B cell (primary cell): ENCODE results near the gene GAL3ST2. TPM values are rescaled to one million over a fixed set of nuclear protein-coding genes. Genes with fewer than 3 reads are reported as not detected.

Experiments used
- ATAC-seq: fragments of 200-7000 bp; cut with Tn5 transposase; one replicate; pipeline ENCODE4 v1.10.0; 2021; ENCODE audit warnings: low read depth, mild to moderate bottlenecking, moderate number of reproducible peaks, moderate library complexity
- CTCF ChIA-PET: fragments of 350-600 bp; sonication (Branson Sonifier 250); formaldehyde crosslinking; loops from one replicate; lab custom pipeline; 2021; ENCODE audit warnings: antibody characterized with exemption, inconsistent platforms; lab: Charles Lee
- POLR2A ChIA-PET: fragments of 350-600 bp; sonication (Branson Sonifier 250); formaldehyde crosslinking; loops from one replicate; lab custom pipeline; 2021; ENCODE audit warnings: antibody characterized with exemption; lab: Charles Lee
- DNase-seq: peaks from one replicate; pipeline ENCODE4 v3.0.0; 2013
- H2AFZ ChIP-seq: 2 replicates; pipeline ENCODE4 v1.6.1; 2012; ENCODE audit warnings: mild to moderate bottlenecking, low read depth, low read length; ENCODE audit not compliant: insufficient read depth, poor library complexity, severe bottlenecking
- H3K27ac ChIP-seq, 2 donors: 1 replicate in 1 of 2; 2 replicates in 1 of 2; pipeline ENCODE4 v1.5.1; 2012 to 2013; ENCODE audit warnings: low read length in 2 of 2, mild to moderate bottlenecking in 2 of 2, moderate library complexity in 1 of 2
- H3K27me3 ChIP-seq, 4 experiments: fragments of 200-600 bp in 1 of 4; sonication (generic) in 1 of 4; replicated peaks in 1 of 4; 1 replicate in 2 of 4; 2 replicates in 2 of 4; pipeline versions ENCODE4 v1.6.1 to v1.7.0; 2013 to 2016; ENCODE audit warnings: low read length in 3 of 4, mild to moderate bottlenecking in 2 of 4, mixed read lengths in 1 of 4, moderate library complexity in 1 of 4; ENCODE audit not compliant: insufficient read depth in 4 of 4, control insufficient read depth in 3 of 4; ENCODE audit errors: control extremely low read depth in 1 of 4
- H3K36me3 ChIP-seq, 2 experiments: replicated peaks in 1 of 2; 1 replicate in 1 of 2; 2 replicates in 1 of 2; pipeline versions ENCODE4 v1.6.1 to v1.7.1; 2013; ENCODE audit warnings: low read length in 1 of 2; ENCODE audit not compliant: insufficient read depth in 2 of 2, control insufficient read depth in 1 of 2; ENCODE audit errors: control extremely low read depth in 1 of 2, extremely low read depth in 1 of 2
- H3K4me1 ChIP-seq, 2 donors: fragments of 200-600 bp in 1 of 2; sonication (generic) in 1 of 2; 1 replicate in 1 of 2; 2 replicates in 1 of 2; pipeline versions ENCODE4 v1.5.1 to v1.6.1; 2013 to 2017; ENCODE audit warnings: low read length in 2 of 2; ENCODE audit not compliant: control insufficient read depth in 2 of 2, insufficient read depth in 2 of 2
- H3K4me2 ChIP-seq: replicated peaks from 2 replicates; pipeline ENCODE3; 2012; ENCODE audit warnings: mild to moderate bottlenecking, low read depth, low read length; ENCODE audit not compliant: poor library complexity, severe bottlenecking
- H3K4me3 ChIP-seq, 5 experiments: fragments of 200-600 bp in 1 of 5; sonication (generic) in 1 of 5; 1 replicate in 3 of 5; 2 replicates in 2 of 5; pipeline versions ENCODE4 v1.5.1 to v1.7.0; 2011 to 2016; ENCODE audit warnings: low read length in 4 of 5, mild to moderate bottlenecking in 4 of 5, low read depth in 2 of 5, control low read depth in 1 of 5, moderate library complexity in 1 of 5; ENCODE audit not compliant: insufficient read depth in 1 of 5; ENCODE audit errors: control extremely low read depth in 1 of 5, extremely low read depth in 1 of 5
- H3K79me2 ChIP-seq: fragments of 200-600 bp; sonication (generic); one replicate; pipeline ENCODE4 v1.6.0; 2016; ENCODE audit warnings: low read length; ENCODE audit not compliant: control insufficient read depth, insufficient read depth
- H3K9ac ChIP-seq: fragments of 200-600 bp; sonication (generic); 2 replicates; pipeline ENCODE4 v1.6.1; 2017; ENCODE audit warnings: mild to moderate bottlenecking, low read length, moderate library complexity
- H3K9me3 ChIP-seq, 3 donors: one replicate each; pipeline versions ENCODE4 v1.6.1 to v1.7.1; 2013; ENCODE audit warnings: low read length in 2 of 3; ENCODE audit not compliant: control insufficient read depth in 2 of 3, insufficient read depth in 1 of 3; ENCODE audit errors: control extremely low read depth in 1 of 3
- H4K20me1 ChIP-seq: 2 replicates; pipeline ENCODE4 v1.6.0; 2012; ENCODE audit warnings: mild to moderate bottlenecking, low read length; ENCODE audit not compliant: insufficient read depth, control insufficient read depth, poor library complexity, severe bottlenecking
- H3K27ac Mint-ChIP-seq: one replicate; pipeline ENCODE4 v1.8.0; 2021; ENCODE audit warnings: mixed read lengths
- H3K27me3 Mint-ChIP-seq: one replicate; pipeline ENCODE4 v1.8.0; 2021; ENCODE audit warnings: mixed read lengths
- H3K4me1 Mint-ChIP-seq: one replicate; pipeline ENCODE4 v1.8.0; 2021; ENCODE audit warnings: mixed read lengths
- H3K4me3 Mint-ChIP-seq: one replicate; pipeline ENCODE4 v1.8.0; 2021; ENCODE audit warnings: mixed read lengths
- H3K9me3 Mint-ChIP-seq: one replicate; pipeline ENCODE4 v1.8.0; 2022; ENCODE audit warnings: mixed read lengths; ENCODE audit not compliant: insufficient read depth
- CTCF ChIP-seq: fragments of 200-600 bp; IDR thresholded peaks from one replicate; pipeline ENCODE4 v1.8.0; 2022; ENCODE audit warnings: antibody characterized with exemption, mild to moderate bottlenecking
- EZH2 ChIP-seq: IDR thresholded peaks from 2 replicates; pipeline ENCODE4 v1.6.1; 2012; ENCODE audit warnings: borderline replicate concordance, low read depth, mild to moderate bottlenecking, moderate library complexity, low read length; ENCODE audit not compliant: insufficient read depth, poor library complexity, severe bottlenecking
- WGBS: methylation state at CpG from one replicate; pipeline ENCODE4 v1.1.5; 2013; ENCODE audit warnings: missing lambda C conversion rate; ENCODE audit not compliant: insufficient coverage; 5-methylcytosine and 5-hydroxymethylcytosine counted together
- intact Hi-C: fragments of 100-400 bp; cut with micrococcal nuclease; formaldehyde crosslinking; loops from one replicate; pipeline ENCODE4 v1.10.0; 2022
- polyA plus RNA-seq: library from polyadenylated mRNA; depleted of rRNA; stranded (reverse); fragments of >200 nt; gene quantifications from 2 replicates; pipeline ENCODE4 v1.2.3, GENCODE V29; 2012
- total RNA-seq, 2 donors: library from RNA; stranded (reverse); fragments of 120-200 nt in 1 of 2; gene quantifications; 1 replicate in 1 of 2; 2 replicates in 1 of 2; pipeline versions ENCODE4 v1.2.3 to v1.2.4, GENCODE V29; 2013 to 2022

The GAL3ST2 gene
- total and polyA plus RNA-seq, 2 donors (not counting 1 experiment from before 2014, with no cell fraction given), result 0.10 TPM; not detected in 1

- H3K4me1 Mint-ChIP-seq, result no peaks in the 10 kb centered on the region
- no peak for DNase-seq
- H3K9me3 Mint-ChIP-seq, result no peaks in the 10 kb centered on the region
- Histone ChIP-seq H3K4me2 (no peak overlapping the region), H3K36me3 (peaks cover 0 to 19% of the 10 kb centered on the region in 2 experiments), H3K9ac (no peak overlapping the region), H3K27me3 (no peaks in the 10 kb centered on the region), H3K9me3 (peaks cover 0 to 4% (median 0%) of the 10 kb centered on the region in 3 donors), H3K4me1 (no peaks in the 10 kb centered on the region), H4K20me1 (no peaks in the 10 kb centered on the region), H3K27ac (no peak overlapping the region), H3K79me2 (peaks cover 3% of the 10 kb centered on the region), H3K4me3 (no peak overlapping the region), H2AFZ (no peak overlapping the region)
- intact Hi-C loops, result no loop called here
- no peak for ATAC-seq
- CTCF ChIA-PET, result no interaction called here
- no peak for TF ChIP-seq EZH2
- TF ChIP-seq CTCF, result no peak
- POLR2A ChIA-PET, result no interaction called here
- H3K27ac Mint-ChIP-seq, result no peak overlapping the region
- no peak overlapping the region for H3K4me3 Mint-ChIP-seq
- H3K27me3 Mint-ChIP-seq, result no peaks in the 10 kb centered on the region
- 94% methylated on average over 14 of the region's 18 CpGs for WGBS
Measured at GRCh38 chr2:241755166-241755565, 21.5 kb upstream of the GAL3ST2 start.

- Mint-ChIP-seq H3K4me1 (no peaks in the 10 kb centered on the region), H3K4me3 (no peak overlapping the region), H3K9me3 (no peaks in the 10 kb centered on the region), H3K27ac (no peak overlapping the region), H3K27me3 (no peaks in the 10 kb centered on the region)
- intact Hi-C loops, result no loop called here
- Histone ChIP-seq H3K36me3 (peaks cover 0 to 21% of the 10 kb centered on the region in 2 experiments), H3K9me3 (peaks cover 0 to 10% (median 5%) of the 10 kb centered on the region in 3 donors), H3K27me3 (no peaks in the 10 kb centered on the region), H3K79me2 (peaks cover 3% of the 10 kb centered on the region), H3K4me2 (no peak overlapping the region), H3K4me3 (no peak overlapping the region), H3K4me1 (no peaks in the 10 kb centered on the region), H2AFZ (no peak overlapping the region), H4K20me1 (no peaks in the 10 kb centered on the region), H3K27ac (no peak overlapping the region), H3K9ac (no peak overlapping the region)
- ATAC-seq (no peak), DNase-seq (no peak)
- ChIA-PET POLR2A (no interaction called here), CTCF (no interaction called here)
- TF ChIP-seq CTCF (no peak), EZH2 (no peak)
- 98% methylated on average over 23 of the region's 27 CpGs for WGBS
Measured at GRCh38 chr2:241755777-241756176, 20.8 kb upstream of the GAL3ST2 start.
